K562 (cell line): ENCODE data around the gene CYB5R3. TPM values are rescaled to one million over a fixed set of nuclear protein-coding genes. Genes with fewer than 3 reads are reported as not detected.

Experiments used
- CHD1 ChIP-seq: fragments of 200-600 bp; sonication (generic); IDR thresholded peaks from one replicate; pipeline ENCODE4 v1.6.1; 2012; ENCODE audit warnings: mild to moderate bottlenecking, moderate library complexity, low read length, inconsistent platforms
- DDX20 ChIP-seq: fragments of 450-650 bp; IDR thresholded peaks from 2 replicates; pipeline ENCODE4 v1.6.1; 2016; ENCODE audit warnings: missing genetic modification characterization, low read depth, mild to moderate bottlenecking, missing compliant biosample characterization, moderate library complexity
- E4F1 ChIP-seq: fragments of 250-450 bp; sonication (Bioruptor Pico); IDR thresholded peaks from 2 replicates; pipeline ENCODE4 v1.5.0; 2021; ENCODE audit warnings: mild to moderate bottlenecking, borderline replicate concordance
- ELF4 ChIP-seq: fragments of 450-650 bp; formaldehyde crosslinking; IDR thresholded peaks from 2 replicates; pipeline ENCODE4 v1.4.0; 2022; ENCODE audit warnings: missing genetic modification characterization
- ETS2 ChIP-seq: IDR thresholded peaks from 2 replicates; pipeline ENCODE4 v1.6.1; 2016; ENCODE audit warnings: borderline replicate concordance, missing genetic modification characterization, mild to moderate bottlenecking, moderate library complexity, missing compliant biosample characterization; ENCODE audit not compliant: poor library complexity, severe bottlenecking
- KDM5B ChIP-seq: fragments of 200-600 bp; sonication (generic); IDR thresholded peaks from 2 replicates; pipeline ENCODE4 v1.6.1; 2012; ENCODE audit warnings: low read depth, mild to moderate bottlenecking, moderate library complexity, low read length, control low read depth, inconsistent platforms; ENCODE audit not compliant: insufficient replicate concordance
- MAX ChIP-seq: sonication (generic); formaldehyde crosslinking; IDR thresholded peaks from 2 replicates; pipeline ENCODE4 v1.9.0; 2022; ENCODE audit warnings: mild to moderate bottlenecking, missing genetic modification reagents
- NKRF ChIP-seq: fragments of 450-650 bp; IDR thresholded peaks from 2 replicates; pipeline ENCODE4 v1.6.1; 2016; ENCODE audit warnings: borderline replicate concordance
- SIN3A ChIP-seq, 2 experiments: fragments of 150-350 bp in 1 of 2; IDR thresholded peaks; 2 replicates each; pipeline ENCODE4 v1.6.1; 2011 to 2016; ENCODE audit warnings: borderline replicate concordance in 2 of 2, low read depth in 2 of 2, low read length in 2 of 2, mild to moderate bottlenecking in 2 of 2, moderate library complexity in 2 of 2; ENCODE audit not compliant: control insufficient read depth in 1 of 2
- SMARCA5 ChIP-seq: fragments of 450-650 bp; IDR thresholded peaks from 2 replicates; pipeline ENCODE4 v1.6.1; 2016
- ZEB2 ChIP-seq: fragments of 450-650 bp; IDR thresholded peaks from 2 replicates; pipeline ENCODE4 v1.6.1; 2016
- ZNF12 ChIP-seq: sonication (generic); formaldehyde crosslinking; IDR thresholded peaks from 2 replicates; pipeline ENCODE4 v1.4.0; 2020; ENCODE audit warnings: mild to moderate bottlenecking, missing genetic modification reagents
- ZNF347 ChIP-seq: fragments of 450-650 bp; formaldehyde crosslinking; IDR thresholded peaks from 2 replicates; pipeline ENCODE4 v1.4.0; 2020; ENCODE audit warnings: low read depth, mild to moderate bottlenecking, moderate library complexity
- polyA plus RNA-seq, 8 experiments: library from polyadenylated mRNA; depleted of rRNA in 4 of 8; stranded (reverse) in 5 of 8; unstranded in 3 of 8; fragments of >200 nt; fragmentation: Nextera tagmentation in 2 of 8; fragmentation: Illumina TruSeq in 1 of 8; extraction: Ambion mirVana in 2 of 8; extraction: Trizol in 1 of 8; gene quantifications; 2 replicates each; pipeline versions ENCODE4 v1.2.1 to v1.2.3, GENCODE V29; 2011 to 2014; ENCODE audit warnings: inconsistent platforms in 1 of 8, missing spikeins in 1 of 8
- total RNA-seq, 7 experiments: library from RNA; depleted of rRNA in 6 of 7; stranded (reverse); fragments of >200 nt in 6 of 7; fragmentation: Illumina TruSeq in 2 of 7; extraction: Trizol in 2 of 7; gene quantifications; 2 replicates each; pipeline versions ENCODE4 v1.2.1 to v1.2.3, GENCODE V29; 2011 to 2021; ENCODE audit warnings: low replicate concordance in 1 of 7
- TF ChIP-seq, protein P1 (sequence below), 2 experiments: fragments of 450-650 bp; conservative IDR thresholded peaks; 2 replicates each; pipeline ENCODE4 v1.6.1; 2017; ENCODE audit warnings: mild to moderate bottlenecking in 2 of 2, moderate library complexity in 2 of 2
- TF ChIP-seq, protein P2 (sequence below): fragments of 450-650 bp; IDR thresholded peaks from 2 replicates; pipeline ENCODE4 v1.6.1; 2014; ENCODE audit warnings: low read depth, mild to moderate bottlenecking, moderate library complexity, borderline replicate concordance
- TF ChIP-seq, protein P3 (sequence below): fragments of 450-650 bp; formaldehyde crosslinking; IDR thresholded peaks from 2 replicates; pipeline ENCODE4 v1.4.0; 2022; ENCODE audit warnings: missing genetic modification characterization

Gene CYB5R3
- total and polyA plus RNA-seq, 9 of the 15 experiments (the other 6 are each of a cell fraction or from before 2014, with no cell fraction given): 1.4 to 66.8 (median 23.4) TPM

- peak; percentile 75 for TF ChIP-seq NKRF
- no peak for TF ChIP-seq ZNF12 (CRISPR knock-in tag)
- peak; percentile 80 for TF ChIP-seq ELF4 (CRISPR knock-in tag)
- no peak for TF ChIP-seq ETS2 (tag)
- no peak for TF ChIP-seq DDX20 (tag)
- no peak for TF ChIP-seq ZEB2
- peak; percentile 49 for TF ChIP-seq KDM5B
- TF ChIP-seq SIN3A (IDR thresholded peaks at IDR 0.05; ENCODE audit: borderline replicate concordance in 2 of 2, control insufficient read depth in 1 of 2, low read depth in 2 of 2, low read length in 2 of 2): peak in 1 of 2 experiments; percentile 26; a peak in 2 of 4 replicates
- TF ChIP-seq, protein P1, sequence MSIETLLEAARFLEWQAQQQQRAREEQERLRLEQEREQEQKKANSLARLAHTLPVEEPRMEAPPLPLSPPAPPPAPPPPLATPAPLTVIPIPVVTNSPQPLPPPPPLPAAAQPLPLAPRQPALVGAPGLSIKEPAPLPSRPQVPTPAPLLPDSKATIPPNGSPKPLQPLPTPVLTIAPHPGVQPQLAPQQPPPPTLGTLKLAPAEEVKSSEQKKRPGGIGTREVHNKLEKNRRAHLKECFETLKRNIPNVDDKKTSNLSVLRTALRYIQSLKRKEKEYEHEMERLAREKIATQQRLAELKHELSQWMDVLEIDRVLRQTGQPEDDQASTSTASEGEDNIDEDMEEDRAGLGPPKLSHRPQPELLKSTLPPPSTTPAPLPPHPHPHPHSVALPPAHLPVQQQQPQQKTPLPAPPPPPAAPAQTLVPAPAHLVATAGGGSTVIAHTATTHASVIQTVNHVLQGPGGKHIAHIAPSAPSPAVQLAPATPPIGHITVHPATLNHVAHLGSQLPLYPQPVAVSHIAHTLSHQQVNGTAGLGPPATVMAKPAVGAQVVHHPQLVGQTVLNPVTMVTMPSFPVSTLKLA (conservative IDR thresholded peaks at IDR 0.05): peak in 1 of 2 experiments; percentile 31; a peak in 1 of 4 replicates
- TF ChIP-seq, protein P2, sequence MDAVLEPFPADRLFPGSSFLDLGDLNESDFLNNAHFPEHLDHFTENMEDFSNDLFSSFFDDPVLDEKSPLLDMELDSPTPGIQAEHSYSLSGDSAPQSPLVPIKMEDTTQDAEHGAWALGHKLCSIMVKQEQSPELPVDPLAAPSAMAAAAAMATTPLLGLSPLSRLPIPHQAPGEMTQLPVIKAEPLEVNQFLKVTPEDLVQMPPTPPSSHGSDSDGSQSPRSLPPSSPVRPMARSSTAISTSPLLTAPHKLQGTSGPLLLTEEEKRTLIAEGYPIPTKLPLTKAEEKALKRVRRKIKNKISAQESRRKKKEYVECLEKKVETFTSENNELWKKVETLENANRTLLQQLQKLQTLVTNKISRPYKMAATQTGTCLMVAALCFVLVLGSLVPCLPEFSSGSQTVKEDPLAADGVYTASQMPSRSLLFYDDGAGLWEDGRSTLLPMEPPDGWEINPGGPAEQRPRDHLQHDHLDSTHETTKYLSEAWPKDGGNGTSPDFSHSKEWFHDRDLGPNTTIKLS: no peak
- TF ChIP-seq ZNF347 (CRISPR knock-in tag): no peak
- TF ChIP-seq CHD1: no peak
- TF ChIP-seq E4F1 (CRISPR knock-in tag): no peak
- TF ChIP-seq, protein P3, sequence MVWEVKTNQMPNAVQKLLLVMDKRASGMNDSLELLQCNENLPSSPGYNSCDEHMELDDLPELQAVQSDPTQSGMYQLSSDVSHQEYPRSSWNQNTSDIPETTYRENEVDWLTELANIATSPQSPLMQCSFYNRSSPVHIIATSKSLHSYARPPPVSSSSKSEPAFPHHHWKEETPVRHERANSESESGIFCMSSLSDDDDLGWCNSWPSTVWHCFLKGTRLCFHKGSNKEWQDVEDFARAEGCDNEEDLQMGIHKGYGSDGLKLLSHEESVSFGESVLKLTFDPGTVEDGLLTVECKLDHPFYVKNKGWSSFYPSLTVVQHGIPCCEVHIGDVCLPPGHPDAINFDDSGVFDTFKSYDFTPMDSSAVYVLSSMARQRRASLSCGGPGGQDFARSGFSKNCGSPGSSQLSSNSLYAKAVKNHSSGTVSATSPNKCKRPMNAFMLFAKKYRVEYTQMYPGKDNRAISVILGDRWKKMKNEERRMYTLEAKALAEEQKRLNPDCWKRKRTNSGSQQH (CRISPR knock-in tag): 0 out of 2 replicates have a peak, but pooled peaks have one; percentile 30
- no peak; the same call in 1 of the 2 replicates for TF ChIP-seq SMARCA5
- peak; percentile 10; the same call in 1 of the 2 replicates for TF ChIP-seq MAX (CRISPR knock-in tag)
Measured at GRCh38 chr22:42648368-42649245, 585 bp downstream of the CYB5R3 start (continued).
